ENCODE results near the gene ZMYND8. TPM values are rescaled to one million over a fixed set of nuclear protein-coding genes. Genes with fewer than 3 reads are reported as not detected.

ZMYND8 gene
- total and polyA plus RNA-seq, 2 donors (not counting 3 experiments of a cell fraction or from before 2014, with no cell fraction given), result 30.6 to 75.2 TPM

- ChIA-PET CTCF (interaction anchor here (1.0 to 16.6 kb wide), 13 partner anchors 10 to 261 kb away, joined by 3 to 406 read pairs (median 8); no protein-coding TSS in a partner anchor), POLR2A (interaction anchor here (0.7 to 7.4 kb wide), 19 partner anchors 9 to 142 kb away, joined by 3 to 60 read pairs (median 4); partner anchors contain the start of gene NCOA3)
- no peaks in the 10 kb centered on the region for H3K9me3 ChIP-seq (replicated peaks; ENCODE audit: control insufficient read depth, insufficient read depth, low read length)
- no peaks in the 10 kb centered on the region for H3K36me3 ChIP-seq (ENCODE audit: control insufficient read depth in 2 of 2, extremely low read depth in 1 of 2, insufficient read depth in 2 of 2, low read length in 2 of 2)
- peaks cover 17% of the 10 kb centered on the region for H3K79me2 ChIP-seq (ENCODE audit: control insufficient read depth, insufficient read depth, low read length)
- TF ChIP-seq POLR2A (IDR thresholded peaks at IDR 0.05; ENCODE audit: low read depth, low read length) (peak; percentile 19), MYC (IDR thresholded peaks at IDR 0.05; ENCODE audit: low read depth, low read length) (no peak)
- intact Hi-C loops (cut with micrococcal nuclease) (loop anchor here (1.0 to 5.0 kb wide), 5 partner anchors 25 to 923 kb away; no protein-coding TSS in a partner anchor), dilution Hi-C loops (cut with MboI; ENCODE audit: extremely low pct_ligation_motif_present, low sequenced_read_pairs) (no loop called here)
- no TSS peak for BruUV-seq (replicated peaks)
- peak overlapping the region; percentile 97 for H3K27ac ChIP-seq (ENCODE audit: insufficient read depth, low read depth, low read length)
- H3K9ac ChIP-seq (replicated peaks; ENCODE audit: extremely low read depth, insufficient read depth, low read length), result peak overlapping the region; percentile 84
- DNase-seq (ENCODE audit: low read depth, low spot score), result no peak
- no peaks in the 10 kb centered on the region for H3K27me3 ChIP-seq (ENCODE audit: control insufficient read depth in 2 of 2, insufficient read depth in 2 of 2, low read length in 2 of 2)
- H3K9me1 ChIP-seq (replicated peaks; ENCODE audit: control insufficient read depth, extremely low read depth, insufficient read depth, low read length), result no peaks in the 10 kb centered on the region
- H3K4me2 ChIP-seq (ENCODE audit: insufficient read depth, low read length), result peak overlapping the region; percentile 76
- H3K4me1 ChIP-seq (ENCODE audit: control insufficient read depth, extremely low read depth, insufficient read depth, low read length), result peaks cover 64% of the 10 kb centered on the region
- no peak overlapping the region for H2AFZ ChIP-seq (ENCODE audit: low read depth, low read length)
- no peaks in the 10 kb centered on the region for H4K20me1 ChIP-seq (replicated peaks; ENCODE audit: control insufficient read depth, extremely low read depth, insufficient read depth, low read length)
- peak; percentile 96 for FAIRE-seq
- H3K4me3 ChIP-seq (replicated peaks in 1 of 3; ENCODE audit: insufficient read depth in 1 of 3, low read depth in 1 of 3, low read length in 3 of 3), result no peak overlapping the region
Observed at GRCh38 chr20:47359530-47360296, 3.2 kb upstream of the ZMYND8 start.

GRCh38 chr20:47358672-47359529 is 2.4 kb upstream of the ZMYND8 start:
- no TSS peak for BruUV-seq (replicated peaks)
- FAIRE-seq, result no peak
- Histone ChIP-seq H3K9me3 (replicated peaks; ENCODE audit: control insufficient read depth, insufficient read depth, low read length) (no peaks in the 10 kb centered on the region), H3K36me3 (ENCODE audit: control insufficient read depth in 2 of 2, extremely low read depth in 1 of 2, insufficient read depth in 2 of 2, low read length in 2 of 2) (no peaks in the 10 kb centered on the region), H3K4me1 (ENCODE audit: control insufficient read depth, extremely low read depth, insufficient read depth, low read length) (peaks cover 72% of the 10 kb centered on the region), H2AFZ (ENCODE audit: low read depth, low read length) (no peak overlapping the region), H3K9ac (replicated peaks; ENCODE audit: extremely low read depth, insufficient read depth, low read length) (peak overlapping the region; percentile 84), H3K27me3 (ENCODE audit: control insufficient read depth in 2 of 2, insufficient read depth in 2 of 2, low read length in 2 of 2) (no peaks in the 10 kb centered on the region), H3K9me1 (replicated peaks; ENCODE audit: control insufficient read depth, extremely low read depth, insufficient read depth, low read length) (no peaks in the 10 kb centered on the region), H3K4me3 (replicated peaks in 1 of 3; ENCODE audit: insufficient read depth in 1 of 3, low read depth in 1 of 3, low read length in 3 of 3) (peak overlapping the region in 1 of 3 experiments; percentile 20), H3K27ac (ENCODE audit: insufficient read depth, low read depth, low read length) (peak overlapping the region; percentile 97), H3K79me2 (ENCODE audit: control insufficient read depth, insufficient read depth, low read length) (peaks cover 25% of the 10 kb centered on the region), H4K20me1 (replicated peaks; ENCODE audit: control insufficient read depth, extremely low read depth, insufficient read depth, low read length) (no peaks in the 10 kb centered on the region), H3K4me2 (ENCODE audit: insufficient read depth, low read length) (peak overlapping the region; percentile 76)
- DNase-seq (ENCODE audit: low read depth, low spot score), result peak; percentile 98
- POLR2A ChIA-PET, result interaction anchor here (0.7 to 7.4 kb wide), 15 partner anchors 8 to 143 kb away, joined by 3 to 60 read pairs (median 5); partner anchors contain the start of gene NCOA3
- CTCF ChIA-PET, result interaction anchor here (1.0 to 16.6 kb wide), 15 partner anchors 9 to 262 kb away, joined by 3 to 406 read pairs (median 6); no protein-coding TSS in a partner anchor
- dilution Hi-C loops (cut with MboI; ENCODE audit: extremely low pct_ligation_motif_present, low sequenced_read_pairs) (no loop called here), intact Hi-C loops (cut with micrococcal nuclease) (loop anchor here (1.0 kb wide), 2 partner anchors 25 to 85 kb away; no protein-coding TSS in a partner anchor)
- TF ChIP-seq JUN (IDR thresholded peaks at IDR 0.05; ENCODE audit: borderline replicate concordance, insufficient read depth, insufficient read length, low read depth) (no peak), EZH2 (IDR thresholded peaks at IDR 0.05; ENCODE audit: borderline replicate concordance, low read depth, low read length, severe bottlenecking) (no peak), GATA2 (IDR thresholded peaks at IDR 0.05; ENCODE audit: insufficient read depth, insufficient read length, low read depth, low read length) (peak; percentile 98), MAX (IDR thresholded peaks at IDR 0.05; ENCODE audit: insufficient read depth, insufficient read length) (peak; percentile 15), FOS (IDR thresholded peaks at IDR 0.05; ENCODE audit: borderline replicate concordance, insufficient read depth, low read length) (peak; percentile 74), POLR2AphosphoS5 (IDR thresholded peaks at IDR 0.05; ENCODE audit: insufficient read depth, low read depth, low read length) (peak; percentile 95), MYC (IDR thresholded peaks at IDR 0.05; ENCODE audit: low read depth, low read length) (no peak), POLR2A (IDR thresholded peaks at IDR 0.05; ENCODE audit: low read depth, low read length) (peak; percentile 38)

Data from endothelial cell of umbilical vein (primary cell).